Activated naive CD4-positive, alpha-beta T cell treated with anti-CD3 and anti-CD28 coated beads, Interleukin-2, amount 10 ng/mL, durations not matched to agents 7 days and 5 days (primary cell): ENCODE measurements around the gene ATG14.
"Not testable (repeated sequence)": the region's sequence is repeated elsewhere in the genome, so short reads cannot be mapped to it uniquely, and the experiment has no call there.

Experiments used
- CTCF ChIA-PET: fragments of 350-600 bp; sonication (Branson Sonifier 250); formaldehyde crosslinking; loops from one replicate; lab custom pipeline; 2021; ENCODE audit warnings: antibody characterized with exemption; lab: Charles Lee
- DNase-seq: peaks from one replicate; pipeline ENCODE4 v3.0.0-alpha.2; 2020
- H3K27ac Mint-ChIP-seq: one replicate; pipeline ENCODE4 v1.8.0; 2021; ENCODE audit warnings: mild to moderate bottlenecking, moderate library complexity, mixed read lengths
- H3K27me3 Mint-ChIP-seq: one replicate; pipeline ENCODE4 v1.8.0; 2021; ENCODE audit warnings: mild to moderate bottlenecking, mixed read lengths
- H3K36me3 Mint-ChIP-seq: one replicate; pipeline ENCODE4 v1.8.0; 2021; ENCODE audit warnings: mixed read lengths
- H3K4me1 Mint-ChIP-seq: one replicate; pipeline ENCODE4 v1.8.0; 2021; ENCODE audit warnings: mixed read lengths
- H3K4me3 Mint-ChIP-seq: one replicate; pipeline ENCODE4 v1.8.0; 2021; ENCODE audit warnings: mild to moderate bottlenecking, moderate library complexity, mixed read lengths
- H3K9me3 Mint-ChIP-seq: one replicate; pipeline ENCODE4 v1.8.0; 2021; ENCODE audit warnings: mixed read lengths

ATG14 gene

DNA sequence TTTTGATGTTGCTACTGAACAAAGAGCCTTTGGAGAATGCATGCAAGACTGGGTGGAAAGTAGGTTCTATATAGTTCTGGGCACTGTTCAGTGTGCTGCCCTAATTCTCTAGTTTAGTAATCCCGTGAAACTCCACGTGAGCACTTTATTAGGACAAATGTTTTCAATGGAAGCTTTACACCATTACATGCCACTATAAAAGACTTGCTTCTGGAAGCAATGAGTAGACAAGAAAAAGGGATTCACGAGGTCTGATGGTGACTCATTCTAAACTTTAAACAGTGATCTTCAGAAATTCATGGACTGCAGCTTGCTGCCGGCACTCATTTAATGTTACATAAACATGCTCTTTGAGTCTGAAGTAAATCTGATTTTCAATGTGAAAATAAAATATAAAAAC, 22.3 kb downstream of the ATG14 start:
- Mint-ChIP-seq H3K27me3 (no peaks in the 10 kb centered on the region), H3K4me1 (peaks cover 22% of the 10 kb centered on the region), H3K9me3 (no peaks in the 10 kb centered on the region), H3K27ac (no peak overlapping the region), H3K36me3 (peaks cover 23% of the 10 kb centered on the region), H3K4me3 (no peak overlapping the region)
- no peak for DNase-seq
- CTCF ChIA-PET, result interaction anchor here (1.1 to 1.2 kb wide), 2 partner anchors 14 to 40 kb away, joined by 3 read pairs; no protein-coding TSS in a partner anchor

DNA sequence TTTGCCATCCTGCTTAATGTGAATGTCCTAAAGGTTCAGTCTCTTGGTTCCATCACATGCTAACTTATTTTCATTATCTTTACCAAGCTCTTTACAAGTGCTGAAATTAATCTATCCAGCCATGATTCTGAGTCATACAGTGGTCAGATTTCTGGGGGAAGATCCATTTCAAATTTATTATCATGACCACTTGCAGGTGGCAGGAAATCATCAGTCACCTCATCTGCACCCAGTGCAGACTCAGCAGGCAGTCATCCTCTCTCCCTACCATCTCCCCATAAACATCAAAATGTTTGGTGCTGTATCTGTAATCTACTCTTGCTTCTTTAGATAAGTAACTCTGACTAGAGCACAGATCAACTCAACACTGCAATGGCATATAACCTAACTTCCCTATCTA, 23.5 kb downstream of the ATG14 start:
- CTCF ChIA-PET, result no interaction called here
- Mint-ChIP-seq H3K36me3 (peaks cover 25% of the 10 kb centered on the region), H3K27ac (peak overlapping the region; percentile 20), H3K27me3 (no peaks in the 10 kb centered on the region), H3K4me3 (no peak overlapping the region), H3K9me3 (no peaks in the 10 kb centered on the region), H3K4me1 (peaks cover 22% of the 10 kb centered on the region)
- no peak for DNase-seq

DNA sequence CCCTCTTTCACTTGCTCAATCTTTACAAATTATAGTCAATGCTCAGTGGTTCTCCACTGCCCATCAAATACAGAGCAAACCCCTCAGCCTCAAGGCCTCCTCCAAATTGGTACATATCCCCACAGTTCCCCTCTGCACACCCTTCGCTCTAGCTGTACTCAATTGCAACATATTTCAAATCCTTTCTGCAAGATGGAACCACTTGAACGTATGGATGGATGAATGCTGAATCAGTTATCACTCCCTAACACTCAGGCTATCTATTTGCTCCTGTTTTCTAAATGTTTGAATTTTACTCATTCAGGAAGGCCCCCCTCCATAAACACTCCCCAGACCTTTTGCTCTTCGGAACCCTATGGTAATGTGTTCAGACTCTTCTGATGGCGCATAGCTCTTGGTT, 24.5 kb downstream of the ATG14 start:
- Mint-ChIP-seq H3K27me3 (no peaks in the 10 kb centered on the region), H3K27ac (no peak overlapping the region), H3K36me3 (peaks cover 25% of the 10 kb centered on the region), H3K4me1 (peaks cover 22% of the 10 kb centered on the region), H3K9me3 (no peaks in the 10 kb centered on the region), H3K4me3 (no peak overlapping the region)
- no peak for DNase-seq
- CTCF ChIA-PET, result interaction anchor here (1.7 kb wide), 1 partner anchor 117 kb away, joined by 4 read pairs; no protein-coding TSS in a partner anchor

DNA sequence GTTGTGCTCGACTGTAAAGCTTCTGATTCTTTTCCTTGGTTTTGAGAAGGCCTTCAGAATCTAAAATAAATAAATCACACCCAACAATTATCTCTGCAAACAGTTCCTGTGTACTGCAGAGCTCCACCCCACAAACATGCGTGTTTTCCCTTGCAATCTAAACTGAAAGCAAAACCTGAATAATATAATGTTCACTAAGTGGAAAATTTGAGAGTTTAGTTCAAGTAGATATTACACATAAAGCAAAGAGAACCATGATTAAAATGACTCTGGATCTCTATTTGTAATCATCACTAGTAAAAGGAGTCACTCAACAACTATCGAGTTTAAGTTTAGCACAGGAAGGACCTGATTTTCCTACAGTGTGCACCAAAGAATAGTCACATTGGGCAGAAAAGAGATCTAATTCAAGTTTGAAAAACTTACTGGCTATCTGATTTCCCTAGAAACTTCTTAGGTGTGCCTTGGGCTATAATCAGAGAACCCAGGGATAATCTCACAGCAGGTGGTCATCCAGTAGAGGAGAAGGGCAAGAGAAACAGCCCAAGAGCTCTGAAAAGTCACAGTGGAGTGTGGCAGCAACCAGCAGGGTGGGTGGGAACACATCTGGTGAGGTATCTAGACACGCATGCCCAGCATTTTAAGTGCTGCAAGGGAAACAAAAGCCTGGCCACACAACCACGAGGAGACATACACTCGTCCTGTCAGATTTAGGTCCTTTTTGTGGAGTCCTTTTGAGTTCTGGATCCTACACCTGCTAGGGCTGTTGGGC, 25.4 kb downstream of the ATG14 start:
- H3K27me3 Mint-ChIP-seq, result no peaks in the 10 kb centered on the region
- DNase-seq, result peak; percentile 33
- no peaks in the 10 kb centered on the region for H3K9me3 Mint-ChIP-seq
- H3K4me1 Mint-ChIP-seq, result peaks cover 22% of the 10 kb centered on the region
- H3K27ac Mint-ChIP-seq, result peak overlapping the region; percentile 92
- CTCF ChIA-PET, result interaction anchor here (1.4 to 1.7 kb wide), 3 partner anchors 14 to 116 kb away, joined by 3 to 4 read pairs (median 4); no protein-coding TSS in a partner anchor
- peaks cover 27% of the 10 kb centered on the region for H3K36me3 Mint-ChIP-seq
- H3K4me3 Mint-ChIP-seq, result peak overlapping the region; percentile 51

DNA sequence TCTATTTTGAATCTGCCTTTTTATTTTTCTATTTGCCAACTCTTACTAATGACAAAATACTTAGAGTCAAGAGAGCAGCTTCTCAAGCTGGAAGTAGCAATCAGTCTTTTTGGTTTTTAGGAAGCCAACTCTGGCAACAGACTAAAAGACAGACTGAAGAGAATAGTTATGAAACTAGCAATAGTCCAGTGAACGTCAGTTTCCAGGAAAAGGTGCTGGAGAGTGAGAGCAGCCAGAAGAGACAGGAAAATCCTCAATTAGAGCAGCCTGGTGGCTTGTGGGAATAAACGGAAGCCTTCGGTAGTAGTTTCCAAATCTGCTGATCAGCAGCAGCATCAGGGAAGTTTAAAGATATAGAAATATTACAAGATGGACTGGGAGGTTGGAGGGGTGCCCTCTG, 27.1 kb downstream of the ATG14 start:
- Mint-ChIP-seq H3K36me3 (peaks cover 31% of the 10 kb centered on the region), H3K4me3 (no peak overlapping the region), H3K4me1 (peaks cover 22% of the 10 kb centered on the region), H3K27me3 (no peaks in the 10 kb centered on the region), H3K9me3 (no peaks in the 10 kb centered on the region), H3K27ac (no peak overlapping the region)
- CTCF ChIA-PET, result interaction anchor here (1.2 kb wide), 1 partner anchor 9 kb away, joined by 3 read pairs; no protein-coding TSS in a partner anchor
- DNase-seq, result no peak

DNA sequence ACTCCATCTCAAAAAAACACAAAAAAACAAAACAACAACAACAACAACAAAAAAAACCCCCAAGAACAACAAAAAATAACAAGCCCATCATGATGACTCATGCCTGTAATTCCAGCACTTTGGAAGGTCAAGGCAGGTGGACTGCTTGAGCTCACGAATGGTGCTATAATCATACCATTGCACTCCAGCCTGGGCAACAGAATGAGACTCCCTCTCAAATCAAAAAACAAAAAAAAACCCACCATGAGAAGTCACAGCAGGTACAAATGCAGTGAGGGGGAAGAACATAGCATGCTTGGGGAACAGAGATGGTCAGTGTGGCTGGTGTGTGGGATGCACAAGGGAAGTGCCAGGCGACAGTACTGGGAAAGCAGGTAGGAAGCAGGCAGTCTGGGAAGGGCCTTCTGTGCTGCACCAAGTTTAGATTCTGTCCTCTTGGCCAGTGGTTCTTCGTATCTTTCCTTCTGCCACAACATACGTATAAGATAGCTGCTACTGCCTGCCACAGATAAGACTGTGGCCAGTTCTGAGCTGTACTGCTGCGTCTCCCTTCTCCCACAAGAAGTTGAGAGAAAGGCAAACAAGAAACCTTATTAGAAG, 28.0 kb downstream of the ATG14 start:
- H3K27me3 Mint-ChIP-seq, result no peaks in the 10 kb centered on the region
- H3K36me3 Mint-ChIP-seq, result peaks cover 29% of the 10 kb centered on the region
- H3K27ac Mint-ChIP-seq, result no peak overlapping the region
- no peak for DNase-seq
- CTCF ChIA-PET, result interaction anchor here (1.2 kb wide), 1 partner anchor 8 kb away, joined by 3 read pairs; no protein-coding TSS in a partner anchor
- H3K9me3 Mint-ChIP-seq, result no peaks in the 10 kb centered on the region
- no peak overlapping the region for H3K4me3 Mint-ChIP-seq
- peaks cover 22% of the 10 kb centered on the region for H3K4me1 Mint-ChIP-seq

DNA sequence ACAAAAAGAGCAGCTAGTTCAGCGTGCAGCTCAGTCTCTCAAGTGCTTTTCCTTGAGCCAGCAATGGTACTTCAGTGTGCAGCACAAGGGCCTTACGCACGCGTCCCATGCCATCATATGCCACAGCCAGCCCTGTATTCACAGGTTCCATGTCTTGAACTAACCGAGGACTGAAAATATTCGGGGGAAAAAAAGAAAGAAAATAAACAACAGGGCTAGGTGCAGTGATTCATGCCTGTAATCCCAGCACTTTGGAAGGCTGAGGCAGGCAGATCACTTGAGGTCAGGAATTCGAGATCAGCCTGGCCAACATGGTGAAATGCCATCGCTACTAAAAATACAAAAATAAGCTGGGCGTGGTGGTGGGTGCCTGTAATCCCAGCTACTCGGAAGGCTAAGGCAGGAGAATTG, 28.6 kb downstream of the ATG14 start:
- DNase-seq, CTCF ChIA-PET, H3K9me3 Mint-ChIP-seq, H3K27ac Mint-ChIP-seq, H3K4me3 Mint-ChIP-seq, H3K27me3 Mint-ChIP-seq: not testable (repeated sequence)
- peaks cover 27% of the 10 kb centered on the region for H3K36me3 Mint-ChIP-seq
- H3K4me1 Mint-ChIP-seq, result peaks cover 22% of the 10 kb centered on the region

DNA sequence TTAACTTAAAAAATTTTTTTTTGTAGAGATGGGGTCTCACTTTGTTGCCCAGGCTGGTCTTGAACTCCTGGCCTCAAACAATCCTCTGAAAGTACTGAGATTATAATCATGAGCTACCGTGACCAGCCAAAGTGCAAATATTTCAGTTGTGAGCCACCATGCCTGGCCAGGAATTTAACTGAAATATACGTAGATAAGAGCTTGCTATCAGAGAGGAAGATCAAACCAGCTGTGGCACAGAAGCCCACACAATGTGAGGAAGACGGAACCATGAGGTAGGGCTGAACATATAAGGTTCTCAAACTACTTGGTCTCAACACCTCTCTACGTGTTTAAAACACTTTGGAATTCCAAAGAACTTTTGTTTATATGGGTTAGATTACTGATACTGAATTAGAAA, 29.1 kb downstream of the ATG14 start:
- Mint-ChIP-seq H3K27me3 (no peaks in the 10 kb centered on the region), H3K9me3 (no peaks in the 10 kb centered on the region), H3K36me3 (peaks cover 27% of the 10 kb centered on the region), H3K4me3 (no peak overlapping the region), H3K27ac (no peak overlapping the region), H3K4me1 (peaks cover 21% of the 10 kb centered on the region)
- DNase-seq, result no peak
- CTCF ChIA-PET, result no interaction called here

DNA sequence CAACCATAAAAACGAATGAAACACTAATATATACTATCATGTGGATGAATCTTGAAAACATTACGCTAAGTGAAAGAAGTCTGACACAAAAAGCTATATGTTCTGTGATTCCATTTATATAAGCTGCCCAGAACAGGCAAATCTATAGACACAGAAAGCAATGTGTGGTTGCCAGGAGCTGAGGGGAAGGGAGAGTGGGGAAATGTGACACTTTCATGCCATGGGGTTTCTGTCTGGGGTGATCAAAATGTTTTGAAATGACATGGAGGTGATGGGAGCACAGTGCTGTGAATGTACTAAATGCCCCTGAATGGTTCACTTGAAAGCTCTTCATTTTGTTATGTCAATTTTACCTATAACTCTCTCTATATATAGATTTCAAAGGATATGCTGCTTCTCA, 30.1 kb downstream of the ATG14 start:
- H3K27me3 Mint-ChIP-seq, result no peaks in the 10 kb centered on the region
- H3K27ac Mint-ChIP-seq, result no peak overlapping the region
- CTCF ChIA-PET, result interaction anchor here (1.2 kb wide), 1 partner anchor 64 kb away, joined by 3 read pairs; no protein-coding TSS in a partner anchor
- DNase-seq, result no peak
- no peaks in the 10 kb centered on the region for H3K9me3 Mint-ChIP-seq
- peaks cover 14% of the 10 kb centered on the region for H3K4me1 Mint-ChIP-seq
- H3K4me3 Mint-ChIP-seq, result no peak overlapping the region
- peaks cover 29% of the 10 kb centered on the region for H3K36me3 Mint-ChIP-seq

DNA sequence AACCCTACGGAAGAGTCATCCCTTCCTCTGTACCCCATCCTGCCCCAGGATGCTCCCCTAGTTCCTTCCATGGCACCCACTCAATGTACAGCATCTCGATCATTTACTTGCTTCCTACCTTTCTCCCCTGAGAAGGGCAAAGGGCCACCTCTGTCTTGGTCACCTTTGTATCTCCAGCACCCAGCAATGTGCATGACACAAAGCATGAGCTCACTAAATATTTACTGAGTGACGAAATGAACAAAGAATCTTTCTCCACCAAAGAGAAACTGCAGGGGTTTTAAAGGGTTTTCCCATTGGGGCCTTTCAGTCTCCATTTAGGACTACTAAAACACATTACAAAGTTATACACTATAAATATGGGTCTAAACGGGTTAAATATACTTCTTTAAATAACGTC, 30.6 kb downstream of the ATG14 start:
- no peaks in the 10 kb centered on the region for H3K27me3 Mint-ChIP-seq
- H3K4me1 Mint-ChIP-seq, result peaks cover 8% of the 10 kb centered on the region
- H3K9me3 Mint-ChIP-seq, result no peaks in the 10 kb centered on the region
- CTCF ChIA-PET, result interaction anchor here (1.2 kb wide), 1 partner anchor 65 kb away, joined by 3 read pairs; no protein-coding TSS in a partner anchor
- H3K27ac Mint-ChIP-seq, result no peak overlapping the region
- no peak overlapping the region for H3K4me3 Mint-ChIP-seq
- DNase-seq, result no peak
- H3K36me3 Mint-ChIP-seq, result peaks cover 31% of the 10 kb centered on the region

DNA sequence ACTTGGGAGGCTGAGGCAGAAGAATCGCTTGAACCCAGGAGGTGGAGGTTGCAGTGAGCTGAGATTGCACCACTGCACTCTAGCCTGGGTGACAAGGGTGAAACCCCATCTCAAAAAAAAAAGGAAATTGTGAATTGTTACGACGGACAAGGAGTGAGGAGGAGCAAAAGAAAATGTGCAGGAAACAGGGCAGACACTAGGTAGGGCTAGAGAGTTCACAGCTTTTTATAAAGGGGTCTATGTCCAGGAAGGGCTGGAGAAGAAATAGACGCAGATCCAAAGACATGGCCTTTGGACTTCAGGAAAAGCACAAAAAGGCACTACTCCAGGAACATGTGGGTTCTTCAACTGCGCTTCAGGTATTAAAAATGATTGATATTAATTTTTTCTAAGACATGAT, 34.4 kb downstream of the ATG14 start:
- Mint-ChIP-seq H3K27ac (peak overlapping the region; percentile 65), H3K27me3 (no peaks in the 10 kb centered on the region), H3K4me3 (no peak overlapping the region), H3K9me3 (no peaks in the 10 kb centered on the region), H3K4me1 (peaks cover 36% of the 10 kb centered on the region), H3K36me3 (peaks cover 35% of the 10 kb centered on the region)
- CTCF ChIA-PET, result no interaction called here
- no peak for DNase-seq

DNA sequence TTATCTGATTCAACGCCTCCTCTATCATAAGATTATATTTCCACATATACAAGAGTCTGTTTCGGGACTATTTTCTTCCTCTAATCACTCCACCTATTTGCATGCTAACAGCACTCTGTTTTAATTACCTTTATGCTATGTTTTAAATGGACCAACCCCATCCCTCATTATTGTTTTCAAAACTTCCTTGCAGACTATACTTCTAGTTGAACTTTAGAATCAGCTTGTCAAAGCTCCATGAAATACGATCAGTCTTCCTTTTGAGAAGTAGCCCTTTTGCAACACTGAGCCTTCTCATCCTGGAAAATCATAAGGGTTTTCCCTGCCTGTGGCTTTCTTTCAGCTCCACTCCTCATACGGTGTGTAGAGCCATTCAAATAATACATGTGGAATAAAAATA, 36.9 kb downstream of the ATG14 start:
- no peak overlapping the region for H3K4me3 Mint-ChIP-seq
- H3K9me3 Mint-ChIP-seq, result no peaks in the 10 kb centered on the region
- peak overlapping the region; percentile 49 for H3K27ac Mint-ChIP-seq
- CTCF ChIA-PET, result interaction anchor here (0.8 to 1.8 kb wide), 6 partner anchors 9 to 323 kb away, joined by 3 to 6 read pairs (median 4); partner anchors contain the start of gene MAPK1IP1L
- H3K36me3 Mint-ChIP-seq, result peaks cover 33% of the 10 kb centered on the region
- H3K4me1 Mint-ChIP-seq, result peaks cover 38% of the 10 kb centered on the region
- no peaks in the 10 kb centered on the region for H3K27me3 Mint-ChIP-seq
- no peak for DNase-seq

DNA sequence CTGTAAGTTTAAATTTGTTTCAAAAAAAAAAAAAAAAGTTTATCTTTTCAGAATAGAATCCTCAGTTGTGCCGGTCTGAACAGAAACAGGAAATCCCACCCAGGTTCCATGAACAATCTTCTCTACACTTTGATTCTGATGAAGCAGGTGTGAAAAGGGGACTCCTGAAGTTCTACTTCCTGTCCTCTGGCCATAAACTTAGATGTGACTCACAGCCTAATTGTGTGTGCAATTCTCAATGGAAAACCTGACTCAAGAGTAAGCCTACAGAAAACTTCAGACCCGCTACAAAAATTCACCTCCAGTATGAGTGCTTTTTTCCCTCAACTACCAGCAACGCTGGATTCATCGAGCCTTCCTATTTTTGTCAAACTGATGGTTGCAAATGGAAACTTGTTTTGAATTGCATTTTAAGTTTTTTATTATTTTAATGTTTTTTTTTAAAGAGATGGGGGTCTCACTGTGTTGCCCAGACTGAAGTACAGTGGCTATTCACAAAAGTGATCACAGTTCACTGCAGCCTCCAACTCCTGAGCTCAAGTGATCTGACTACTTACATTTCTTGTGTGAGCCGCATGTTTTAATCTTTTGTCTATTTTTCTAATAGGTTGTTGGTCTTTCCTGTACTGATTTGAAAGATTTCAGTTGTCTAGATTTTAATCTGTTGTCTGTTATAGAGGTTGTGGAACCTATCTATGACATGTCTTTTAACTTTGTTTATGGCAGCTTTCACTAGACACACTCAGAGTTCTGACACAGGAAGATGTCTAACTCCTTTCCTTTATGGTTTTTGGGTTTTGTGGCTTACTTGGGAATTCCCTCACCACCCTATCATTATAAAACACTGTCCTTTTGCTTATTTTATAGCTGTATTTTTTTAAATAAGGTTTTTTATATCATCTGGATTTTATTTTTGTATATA, 37.6 kb downstream of the ATG14 start:
- Mint-ChIP-seq H3K27ac (peak overlapping the region; percentile 79), H3K4me1 (peaks cover 38% of the 10 kb centered on the region), H3K36me3 (peaks cover 36% of the 10 kb centered on the region), H3K9me3 (no peaks in the 10 kb centered on the region), H3K27me3 (no peaks in the 10 kb centered on the region), H3K4me3 (peak overlapping the region; percentile 4)
- CTCF ChIA-PET, result interaction anchor here (0.8 to 1.8 kb wide), 5 partner anchors 18 to 323 kb away, joined by 3 to 6 read pairs (median 5); partner anchors contain the start of gene MAPK1IP1L
- no peak for DNase-seq
